NCI-H2107 (cell line): ENCODE data around the gene ZC2HC1B.
A peak's percentile ranks its signal among the peaks of the same experiment; 100 is the strongest.

Experiments
- DNase-seq: peaks from one replicate; lab custom pipeline; 2025; lab: John Stamatoyannopoulos, UW

Gene ZC2HC1B

GRCh38 chr6:143934867-143935266 lies 70.6 kb downstream of the ZC2HC1B start:
- no peak for DNase-seq

GRCh38 chr6:143936347-143936746 lies 72.1 kb downstream of the ZC2HC1B start:
- no peak for DNase-seq

- no peak for DNase-seq
Measured at GRCh38 chr6:143936778-143937667, 72.7 kb downstream of the ZC2HC1B start.

GRCh38 chr6:143937668-143937970 lies 73.3 kb downstream of the ZC2HC1B start:
- no peak for DNase-seq

- no peak for DNase-seq
Measured at GRCh38 chr6:143939364-143939763, 75.1 kb downstream of the ZC2HC1B start.

- DNase-seq = no peak
Measured at GRCh38 chr6:143940011-143940597, 75.8 kb downstream of the ZC2HC1B start.

GRCh38 chr6:143941852-143942627 lies 77.8 kb downstream of the ZC2HC1B start:
- peak; percentile 40 for DNase-seq

DNA sequence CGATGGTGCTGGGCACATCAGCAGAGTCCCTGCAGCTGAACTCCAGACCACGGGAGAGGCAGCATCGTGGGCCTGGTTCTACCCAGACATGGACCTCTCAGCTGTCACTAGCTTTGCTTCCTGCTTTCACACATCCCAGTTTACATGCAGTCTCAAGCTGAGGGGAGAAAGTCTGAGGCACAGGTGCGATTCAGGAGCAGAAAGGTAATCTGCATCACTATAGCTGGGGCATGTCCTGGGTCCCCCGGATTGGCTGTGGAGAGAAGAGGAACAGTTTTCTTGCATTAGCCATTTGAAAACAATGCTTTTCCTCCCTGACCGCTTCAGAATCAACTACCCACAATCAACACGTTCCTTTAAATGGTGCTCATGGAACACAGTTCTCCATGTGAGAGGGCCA lies 83.9 kb downstream of the ZC2HC1B start:
- no peak for DNase-seq

DNA sequence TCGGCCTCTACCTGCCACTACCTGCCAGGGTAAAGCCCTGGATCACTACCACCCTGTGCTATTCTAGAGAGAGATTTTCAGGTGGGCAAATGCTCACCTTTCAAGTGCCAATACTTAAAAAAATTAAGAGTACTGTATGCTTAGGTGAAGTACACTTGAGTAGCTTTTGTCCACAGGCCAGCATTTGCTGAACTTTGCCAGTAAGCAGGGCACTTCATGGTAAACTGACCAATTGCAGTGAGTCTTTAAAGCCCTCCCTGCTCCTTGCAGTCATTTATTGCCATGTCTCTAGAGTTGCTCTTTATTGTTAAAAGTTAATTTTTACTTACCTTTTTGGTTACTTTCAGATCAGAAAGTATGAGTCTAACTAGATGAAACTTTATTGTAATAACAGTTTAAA lies 85.3 kb downstream of the ZC2HC1B start:
- DNase-seq = no peak

- DNase-seq = no peak
Measured at GRCh38 chr6:143949962-143950361, 85.7 kb downstream of the ZC2HC1B start.

DNA sequence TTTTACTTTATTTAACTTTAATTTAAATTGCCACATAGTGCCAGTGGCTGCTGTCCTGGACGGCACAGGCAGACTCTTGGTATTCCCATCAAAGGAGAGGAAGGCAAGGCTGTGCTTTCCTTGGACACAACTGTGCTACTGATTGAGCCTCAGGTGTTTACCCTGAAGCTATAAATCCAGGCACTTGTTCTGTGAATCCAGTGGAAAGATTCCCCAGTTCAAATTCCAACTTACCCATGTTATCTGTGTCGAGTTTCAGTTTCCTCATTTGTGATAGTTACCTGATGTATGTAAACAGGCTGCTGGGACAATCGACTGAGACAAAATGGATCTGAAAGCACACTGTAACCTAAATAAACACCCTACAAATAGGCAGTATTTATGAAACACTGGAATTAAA lies 86.6 kb downstream of the ZC2HC1B start:
- no peak for DNase-seq

GRCh38 chr6:143952060-143952778 lies 87.9 kb downstream of the ZC2HC1B start:
- DNase-seq = no peak

GRCh38 chr6:143952947-143953701 lies 88.8 kb downstream of the ZC2HC1B start:
- no peak for DNase-seq

GRCh38 chr6:143953922-143954321 lies 89.6 kb downstream of the ZC2HC1B start:
- no peak for DNase-seq

DNA sequence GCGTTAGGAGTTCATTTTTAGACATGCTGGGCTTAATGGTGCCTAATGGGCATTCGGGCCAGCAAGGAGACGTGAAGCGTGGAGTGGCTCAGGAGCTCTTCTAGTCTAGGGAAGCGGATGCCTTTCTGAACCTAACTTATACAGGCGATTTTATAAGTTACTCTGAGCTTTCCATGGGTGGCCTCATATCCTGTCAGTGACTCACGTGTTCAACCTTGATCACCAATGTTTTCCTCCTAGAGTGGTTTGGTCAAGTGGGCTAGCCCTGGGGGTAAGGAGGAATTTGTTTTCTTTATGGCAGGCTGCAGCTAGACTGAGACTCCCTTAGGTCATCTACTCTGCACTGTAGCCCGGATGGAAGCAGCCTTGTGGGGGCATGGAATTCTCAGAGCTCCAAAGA lies 91.7 kb downstream of the ZC2HC1B start:
- DNase-seq = no peak

GRCh38 chr6:143957679-143958274 lies 93.5 kb downstream of the ZC2HC1B start:
- no peak for DNase-seq

- no peak for DNase-seq
Measured at GRCh38 chr6:143958839-143959399, 94.6 kb downstream of the ZC2HC1B start.

GRCh38 chr6:143959927-143960326 lies 95.7 kb downstream of the ZC2HC1B start:
- DNase-seq = no peak

DNA sequence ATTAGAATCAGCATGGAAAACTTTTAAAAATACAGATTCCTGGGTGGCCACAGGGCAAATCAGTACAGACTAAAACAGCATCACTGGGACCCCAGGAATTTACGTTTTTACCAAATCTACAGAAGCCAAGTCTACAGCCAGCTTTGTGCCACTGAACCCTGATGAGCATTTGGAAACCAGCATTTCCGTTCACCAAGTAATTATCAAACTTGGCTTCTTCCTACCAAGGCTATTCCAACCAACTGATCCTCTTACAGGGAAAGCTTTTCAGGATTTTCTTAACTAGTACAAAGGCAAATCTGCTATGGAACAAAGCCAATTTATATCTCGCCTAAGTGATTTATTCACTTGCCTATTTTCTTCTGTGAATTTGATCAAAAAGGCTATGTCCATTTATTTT lies 96.8 kb downstream of the ZC2HC1B start:
- DNase-seq = no peak
